ENCODE data around the gene FOLR1. TPM values are rescaled to one million over a fixed set of nuclear protein-coding genes. Genes with fewer than 3 reads are reported as not detected.
"Not testable (repeated sequence)": the region's sequence is repeated elsewhere in the genome, so short reads cannot be mapped to it uniquely, and the experiment has no call there.

Gene FOLR1
- total and polyA plus RNA-seq, 9 of the 15 experiments (the other 6 are each of a cell fraction or from before 2014, with no cell fraction given), result 0.22 to 2.3 (median 1.0) TPM

DNA sequence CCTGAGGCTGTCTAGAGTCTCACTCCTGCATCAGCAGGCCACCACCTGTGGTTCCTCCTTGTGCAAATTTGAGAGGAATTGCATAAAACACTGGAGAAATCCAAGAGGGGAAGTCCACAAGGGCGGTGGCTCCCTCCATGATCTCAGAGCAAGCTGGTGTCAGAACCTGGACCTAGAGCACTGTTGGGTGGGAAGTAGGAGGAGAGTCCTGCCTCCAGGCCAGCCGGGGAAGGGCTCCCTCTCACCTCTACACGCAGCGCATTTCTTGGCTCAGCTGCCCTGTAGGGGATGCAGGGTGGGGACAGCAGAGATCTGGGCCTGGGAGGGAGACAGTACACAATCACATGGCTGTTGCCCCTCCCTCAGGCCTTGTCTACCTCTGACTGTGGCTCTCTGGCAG is 19.9 kb upstream of the FOLR1 start:
- in situ Hi-C loops (cut with MboI); H3K4me3 ChIP-seq; H3K9ac ChIP-seq (ENCODE audit: insufficient read depth in 1 of 2, low read depth in 2 of 2, low read length in 2 of 2); H3K9me3 ChIP-seq (replicated peaks; ENCODE audit: control insufficient read depth, insufficient read depth, low read depth, low read length); H3K36me3 ChIP-seq (ENCODE audit: control insufficient read depth, insufficient read depth, low read length); H3K9me1 ChIP-seq (ENCODE audit: control insufficient read depth, insufficient read depth, low read length); CTCF ChIA-PET (ENCODE audit: low intra/inter-chr PET ratio); FAIRE-seq; H4K20me1 ChIP-seq (replicated peaks; ENCODE audit: control insufficient read depth, insufficient read depth, low read length); H3K27ac ChIP-seq (ENCODE audit: extremely low read depth, low read depth, low read length); intact Hi-C loops (cut with micrococcal nuclease); DNase-seq (ENCODE audit: extremely low read depth in 1 of 4, low spot score in 3 of 4); BruUV-seq (replicated peaks); H3K4me1 ChIP-seq (replicated peaks in 1 of 2; ENCODE audit: control insufficient read depth in 2 of 2, insufficient read depth in 2 of 2, low read length in 2 of 2); H3K4me2 ChIP-seq (ENCODE audit: insufficient read depth, low read length); H2AFZ ChIP-seq (ENCODE audit: low read depth, low read length); H3K79me2 ChIP-seq (ENCODE audit: control insufficient read depth, insufficient read depth, low read length): not testable (repeated sequence)
- POLR2A ChIA-PET, result interaction anchor here (0.6 to 0.9 kb wide), 3 partner anchors 14 to 645 kb away, joined by 3 read pairs; no protein-coding TSS in a partner anchor
- ATAC-seq, result peak; percentile 35
- H3K27me3 ChIP-seq (ENCODE audit: control insufficient read depth in 2 of 2, insufficient read depth in 2 of 2, low read length in 2 of 2), result peaks cover 6 to 25% of the 10 kb centered on the region in 2 experiments; a peak in 3 of 5 replicates
- 8% methylated on average over 4 of the region's 4 CpGs for WGBS (ENCODE audit: insufficient coverage, low coverage, missing lambda C conversion rate)

DNA sequence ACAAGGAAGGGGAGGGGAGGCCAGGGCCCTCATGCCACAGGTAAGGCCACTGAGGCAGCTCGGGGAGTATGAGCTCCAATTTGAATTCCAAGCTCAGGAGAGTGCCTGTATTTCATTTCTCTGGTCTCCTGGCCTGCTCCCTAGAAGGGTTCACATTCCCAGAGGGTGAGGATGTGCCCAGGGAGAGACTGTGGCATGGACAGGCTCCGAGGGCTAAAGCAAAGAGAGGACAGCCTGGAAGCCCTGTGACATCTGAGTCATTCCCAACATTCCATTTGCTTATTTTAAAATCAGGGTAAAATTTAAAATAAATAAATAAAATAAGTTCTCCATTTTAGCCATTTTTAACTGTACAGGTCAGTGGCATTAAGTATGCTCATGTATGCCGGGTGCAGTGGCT is 18.6 kb upstream of the FOLR1 start:
- no peaks in the 10 kb centered on the region for H3K79me2 ChIP-seq (ENCODE audit: control insufficient read depth, insufficient read depth, low read length)
- intact Hi-C loops (cut with micrococcal nuclease) (no loop called here), in situ Hi-C loops (cut with MboI) (no loop called here)
- H3K36me3 ChIP-seq (ENCODE audit: control insufficient read depth, insufficient read depth, low read length), result no peaks in the 10 kb centered on the region
- H3K9ac ChIP-seq (ENCODE audit: insufficient read depth in 1 of 2, low read depth in 2 of 2, low read length in 2 of 2), result peak overlapping the region in 1 of 2 experiments; percentile 52; a peak in 1 of 4 replicates
- no peak overlapping the region for H3K4me3 ChIP-seq
- ATAC-seq, result no peak
- H3K27ac ChIP-seq (ENCODE audit: extremely low read depth, low read depth, low read length), result no peak overlapping the region
- peaks cover 10 to 29% of the 10 kb centered on the region in 2 experiments; a peak in 3 of 5 replicates for H3K27me3 ChIP-seq (ENCODE audit: control insufficient read depth in 2 of 2, insufficient read depth in 2 of 2, low read length in 2 of 2)
- H2AFZ ChIP-seq (ENCODE audit: low read depth, low read length), result no peak overlapping the region
- ChIA-PET POLR2A (no interaction called here), CTCF (ENCODE audit: low intra/inter-chr PET ratio) (no interaction called here)
- no peak overlapping the region for H3K4me2 ChIP-seq (ENCODE audit: insufficient read depth, low read length)
- no TSS peak for BruUV-seq (replicated peaks)
- no peak for DNase-seq (ENCODE audit: extremely low read depth in 1 of 4, low spot score in 3 of 4)
- no peak for FAIRE-seq
- H3K9me3 ChIP-seq (replicated peaks; ENCODE audit: control insufficient read depth, insufficient read depth, low read depth, low read length), result no peaks in the 10 kb centered on the region
- H4K20me1 ChIP-seq (replicated peaks; ENCODE audit: control insufficient read depth, insufficient read depth, low read length), result no peaks in the 10 kb centered on the region
- no peaks in the 10 kb centered on the region; a peak in 1 of 5 replicates for H3K4me1 ChIP-seq (replicated peaks in 1 of 2; ENCODE audit: control insufficient read depth in 2 of 2, insufficient read depth in 2 of 2, low read length in 2 of 2)
- peaks cover 3% of the 10 kb centered on the region for H3K9me1 ChIP-seq (ENCODE audit: control insufficient read depth, insufficient read depth, low read length)
- 16% methylated on average over 3 of the region's 3 CpGs for WGBS (ENCODE audit: insufficient coverage, low coverage, missing lambda C conversion rate)
- TF ChIP-seq, protein P1, sequence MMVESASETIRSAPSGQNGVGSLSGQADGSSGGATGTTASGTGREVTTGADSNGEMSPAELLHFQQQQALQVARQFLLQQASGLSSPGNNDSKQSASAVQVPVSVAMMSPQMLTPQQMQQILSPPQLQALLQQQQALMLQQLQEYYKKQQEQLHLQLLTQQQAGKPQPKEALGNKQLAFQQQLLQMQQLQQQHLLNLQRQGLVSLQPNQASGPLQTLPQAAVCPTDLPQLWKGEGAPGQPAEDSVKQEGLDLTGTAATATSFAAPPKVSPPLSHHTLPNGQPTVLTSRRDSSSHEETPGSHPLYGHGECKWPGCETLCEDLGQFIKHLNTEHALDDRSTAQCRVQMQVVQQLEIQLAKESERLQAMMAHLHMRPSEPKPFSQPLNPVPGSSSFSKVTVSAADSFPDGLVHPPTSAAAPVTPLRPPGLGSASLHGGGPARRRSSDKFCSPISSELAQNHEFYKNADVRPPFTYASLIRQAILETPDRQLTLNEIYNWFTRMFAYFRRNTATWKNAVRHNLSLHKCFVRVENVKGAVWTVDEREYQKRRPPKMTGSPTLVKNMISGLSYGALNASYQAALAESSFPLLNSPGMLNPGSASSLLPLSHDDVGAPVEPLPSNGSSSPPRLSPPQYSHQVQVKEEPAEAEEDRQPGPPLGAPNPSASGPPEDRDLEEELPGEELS (CRISPR knock-in tag; IDR thresholded peaks at IDR 0.05; ENCODE audit: borderline replicate concordance), result no peak
- TF ChIP-seq TEAD1 (CRISPR knock-in tag; IDR thresholded peaks at IDR 0.05), result no peak
- TF ChIP-seq RBM15 (IDR thresholded peaks at IDR 0.05; ENCODE audit: insufficient read depth, low read length), result no peak
- no peak for TF ChIP-seq PTTG1 (tag; IDR thresholded peaks at IDR 0.05; ENCODE audit: low read depth)
- TF ChIP-seq PREB (CRISPR knock-in tag; IDR thresholded peaks at IDR 0.05), result no peak
- no peak for TF ChIP-seq VEZF1 (CRISPR knock-in tag; IDR thresholded peaks at IDR 0.05)

Measured in K562 (cell line).